ENCODE data around the gene SERPINE2. TPM values are rescaled to one million over a fixed set of nuclear protein-coding genes. Genes with fewer than 3 reads are reported as not detected.
A peak's percentile ranks its signal among the peaks of the same experiment; 100 is the strongest.

SERPINE2 gene
- total RNA-seq, 2 experiments from 2014 or later: 33.1 to 33.7 TPM

DNA sequence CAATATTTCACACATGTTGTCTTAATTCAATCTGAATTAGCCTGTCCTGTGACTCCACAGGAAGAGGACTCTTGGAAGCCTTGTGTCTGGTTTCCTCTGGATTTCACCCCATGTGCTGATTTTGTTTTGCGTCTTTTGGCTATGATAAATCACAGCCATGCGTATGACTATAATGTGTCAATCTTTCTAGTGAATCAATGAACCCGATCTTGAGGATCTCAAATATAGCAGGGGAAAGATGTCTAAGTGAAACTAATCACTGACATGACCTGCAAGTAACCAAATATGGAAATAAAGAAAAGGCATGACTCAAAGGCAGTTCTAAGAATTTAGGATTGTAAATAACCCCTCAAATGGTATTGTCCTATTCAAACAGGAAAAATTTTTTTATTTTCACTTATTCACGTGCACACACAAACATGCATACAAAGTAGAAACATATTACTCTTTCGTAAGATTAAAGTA is 102.2 kb downstream of the SERPINE2 start:
- DNase-seq: no peak
- Mint-ChIP-seq H3K27ac (peak overlapping the region; percentile 68), H3K4me3 (no peak overlapping the region), H3K4me1 (peaks cover 55% of the 10 kb centered on the region), H3K9me3 (peaks cover 13% of the 10 kb centered on the region), H3K27me3 (no peaks in the 10 kb centered on the region), H3K36me3 (peaks cover 38% of the 10 kb centered on the region)

DNA sequence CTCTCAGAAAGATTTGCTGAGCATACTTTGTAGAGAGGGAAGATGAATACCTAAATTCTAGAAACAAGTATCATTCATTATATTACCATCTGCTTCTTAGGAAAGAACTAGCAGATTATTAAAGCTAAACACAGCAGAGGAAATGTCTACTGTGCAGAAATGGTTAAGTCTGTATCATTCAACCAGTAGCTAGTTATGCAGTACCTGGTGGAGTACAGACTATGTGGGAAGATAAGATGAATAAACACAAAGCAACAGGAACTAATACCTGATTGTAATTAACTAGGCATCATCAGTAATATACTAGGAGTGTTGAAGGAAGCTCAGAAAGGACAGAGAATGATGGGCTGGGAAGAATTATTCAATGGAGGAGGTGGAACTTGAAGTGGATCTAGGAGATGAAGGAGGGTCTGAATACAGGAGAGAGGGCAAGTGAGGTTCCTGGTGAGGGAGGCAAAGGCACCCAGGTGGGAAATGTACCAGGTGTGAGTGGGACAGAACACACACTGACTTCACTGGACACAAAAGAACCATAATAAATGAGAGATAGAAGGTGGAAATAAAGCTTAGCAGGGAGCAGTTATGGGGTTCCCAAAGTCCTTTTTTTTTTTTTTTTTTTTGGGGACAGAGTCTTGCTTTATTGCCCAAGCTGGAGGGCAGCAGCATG is 103.5 kb downstream of the SERPINE2 start:
- DNase-seq: no peak
- Mint-ChIP-seq H3K36me3 (peaks cover 31% of the 10 kb centered on the region), H3K27ac (no peak overlapping the region), H3K4me1 (peaks cover 53% of the 10 kb centered on the region), H3K9me3 (peaks cover 9% of the 10 kb centered on the region), H3K4me3 (no peak overlapping the region), H3K27me3 (no peaks in the 10 kb centered on the region)

DNA sequence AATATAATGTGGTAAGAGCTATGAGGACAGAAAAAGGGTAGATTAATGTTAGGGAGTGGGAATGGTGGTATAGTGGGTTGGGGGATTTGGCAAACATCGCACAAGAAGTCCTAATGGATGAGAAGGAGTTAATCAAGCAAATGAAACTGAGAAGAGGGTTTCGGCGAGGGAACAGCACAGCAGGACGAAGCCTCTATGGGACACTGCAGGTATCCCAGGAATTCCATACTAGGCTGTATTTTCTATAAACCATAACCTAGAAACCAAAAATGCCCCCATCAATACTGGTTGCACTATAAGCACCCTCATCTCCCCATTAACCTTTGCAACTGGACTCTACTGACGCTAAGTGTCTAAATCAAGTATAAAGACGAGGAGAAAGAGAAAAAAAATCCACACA is 104.2 kb downstream of the SERPINE2 start:
- H3K36me3 Mint-ChIP-seq: peaks cover 28% of the 10 kb centered on the region
- H3K4me3 Mint-ChIP-seq: no peak overlapping the region
- peaks cover 9% of the 10 kb centered on the region for H3K9me3 Mint-ChIP-seq
- peaks cover 58% of the 10 kb centered on the region for H3K4me1 Mint-ChIP-seq
- no peaks in the 10 kb centered on the region for H3K27me3 Mint-ChIP-seq
- no peak for DNase-seq
- H3K27ac Mint-ChIP-seq: no peak overlapping the region

DNA sequence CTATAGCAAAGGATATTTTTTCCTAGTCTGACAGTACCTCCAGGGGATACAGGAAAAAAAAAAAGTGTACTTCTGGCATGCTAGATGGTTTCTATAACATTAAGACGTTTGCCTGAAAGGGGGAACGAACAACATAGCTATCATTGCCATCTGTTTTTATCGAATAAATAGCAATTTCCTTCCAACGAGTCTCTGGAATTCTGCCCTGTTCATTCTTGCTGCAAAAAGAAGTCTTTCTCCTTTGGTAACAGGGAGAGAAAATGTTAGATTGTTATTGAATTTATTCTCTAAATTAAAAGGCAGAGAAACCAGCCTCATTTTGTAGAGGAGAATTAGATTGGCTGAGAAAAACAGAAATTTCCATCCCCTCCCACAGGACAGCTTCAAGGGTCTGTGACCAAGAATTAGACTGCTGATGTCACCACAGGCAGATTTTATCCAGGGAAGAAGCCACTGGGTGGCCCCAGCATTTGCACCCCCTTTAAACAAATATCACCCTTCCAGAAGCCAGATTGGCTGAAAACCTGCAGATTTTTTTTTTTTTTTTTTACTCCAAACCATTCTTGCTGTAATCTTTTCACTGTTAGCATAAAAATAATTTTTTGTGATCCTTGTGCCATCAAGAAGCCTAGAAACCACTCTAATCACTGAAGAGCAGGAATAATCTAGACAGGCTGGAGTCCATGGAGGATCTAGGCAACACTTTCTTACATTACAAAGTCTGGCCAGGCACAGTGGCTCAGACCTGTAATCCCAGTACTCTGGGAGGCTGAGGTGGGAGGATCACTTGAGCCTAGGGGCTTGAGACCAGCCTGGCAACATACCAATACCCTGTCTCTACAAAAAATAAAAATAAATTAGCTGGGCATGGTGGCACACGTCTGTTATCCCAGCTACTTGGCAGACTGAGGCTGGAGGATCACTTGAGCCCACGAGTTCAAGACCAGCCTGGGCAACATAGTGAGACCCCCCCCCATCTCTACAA is 106.0 kb downstream of the SERPINE2 start:
- DNase-seq: no peak
- Mint-ChIP-seq H3K4me3 (no peak overlapping the region), H3K4me1 (peaks cover 55% of the 10 kb centered on the region), H3K27ac (no peak overlapping the region), H3K27me3 (no peaks in the 10 kb centered on the region), H3K9me3 (no peaks in the 10 kb centered on the region), H3K36me3 (peaks cover 23% of the 10 kb centered on the region)

DNA sequence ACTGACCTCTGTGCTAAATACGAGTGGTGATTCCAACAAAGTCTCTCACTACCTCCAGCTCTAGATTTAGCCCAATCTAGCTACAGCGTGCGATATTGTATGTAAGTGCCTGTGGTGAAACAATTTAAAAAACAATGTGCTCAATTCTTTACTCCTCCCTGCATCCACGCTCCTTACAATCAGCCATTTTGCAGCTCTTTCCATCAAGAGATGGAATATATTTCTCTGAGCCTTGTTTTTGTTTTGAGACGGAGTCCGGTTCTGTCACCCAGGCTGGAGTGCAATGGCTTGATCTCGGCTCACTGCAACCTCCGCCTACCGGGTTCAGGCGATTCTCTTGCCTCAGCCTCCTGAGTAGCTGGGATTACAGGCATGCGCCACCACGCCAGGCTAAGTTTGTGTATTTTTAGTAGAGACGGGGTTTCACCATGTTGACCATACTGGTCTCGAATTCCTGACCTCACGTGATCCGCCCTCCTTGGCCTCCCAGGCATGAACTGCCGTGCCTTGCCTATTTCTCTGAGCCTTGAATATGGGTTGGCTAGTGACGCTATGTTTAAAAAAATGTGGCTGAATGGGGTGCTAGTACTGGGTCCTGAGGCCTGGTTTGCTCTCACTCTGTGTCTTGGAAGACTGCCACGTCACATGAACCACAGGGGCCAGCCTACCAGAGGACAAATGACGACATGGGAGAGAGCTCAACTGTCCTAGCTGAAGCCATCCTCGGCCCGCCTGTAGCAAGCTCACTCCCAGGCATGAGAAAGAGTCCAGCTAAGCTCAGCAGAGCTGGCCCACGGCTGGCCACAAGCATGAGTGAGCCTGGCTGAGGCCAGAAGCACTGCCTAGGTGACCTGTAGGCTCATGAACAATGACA is 108.7 kb downstream of the SERPINE2 start:
- Mint-ChIP-seq H3K27me3 (no peaks in the 10 kb centered on the region), H3K4me1 (peaks cover 39% of the 10 kb centered on the region), H3K27ac (peak overlapping the region; percentile 25), H3K36me3 (peaks cover 16% of the 10 kb centered on the region), H3K4me3 (no peak overlapping the region), H3K9me3 (peaks cover 2% of the 10 kb centered on the region)
- no peak for DNase-seq

DNA sequence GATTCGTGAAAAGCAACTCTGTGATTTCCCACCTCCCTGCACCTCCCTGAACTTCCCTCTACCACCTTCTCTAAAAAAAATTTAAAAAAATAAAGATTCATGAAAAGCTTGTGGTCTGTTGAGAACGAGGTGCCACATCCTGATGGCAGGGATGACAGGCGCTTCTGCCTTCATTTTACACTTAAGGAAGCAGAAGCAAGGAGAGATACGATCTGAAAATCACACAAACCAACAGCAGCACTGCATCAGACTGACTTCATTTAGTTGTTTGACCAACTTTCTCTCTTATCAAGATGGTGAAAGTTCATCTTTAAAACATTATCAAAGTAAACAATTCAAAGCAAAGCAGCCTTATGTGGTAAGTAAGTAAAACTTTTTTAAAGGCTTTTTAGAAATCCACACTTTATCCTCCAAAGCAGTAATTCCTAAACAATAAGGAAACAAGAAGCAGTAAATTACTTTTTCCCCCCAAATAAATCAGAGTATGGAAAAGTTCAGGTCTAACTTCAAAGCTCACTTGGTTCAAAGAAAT is 109.4 kb downstream of the SERPINE2 start:
- peaks cover 15% of the 10 kb centered on the region for H3K36me3 Mint-ChIP-seq
- peak overlapping the region; percentile 17 for H3K27ac Mint-ChIP-seq
- peaks cover 2% of the 10 kb centered on the region for H3K9me3 Mint-ChIP-seq
- DNase-seq: no peak
- peak overlapping the region; percentile 7 for H3K4me3 Mint-ChIP-seq
- H3K4me1 Mint-ChIP-seq: peaks cover 37% of the 10 kb centered on the region
- H3K27me3 Mint-ChIP-seq: no peaks in the 10 kb centered on the region

DNA sequence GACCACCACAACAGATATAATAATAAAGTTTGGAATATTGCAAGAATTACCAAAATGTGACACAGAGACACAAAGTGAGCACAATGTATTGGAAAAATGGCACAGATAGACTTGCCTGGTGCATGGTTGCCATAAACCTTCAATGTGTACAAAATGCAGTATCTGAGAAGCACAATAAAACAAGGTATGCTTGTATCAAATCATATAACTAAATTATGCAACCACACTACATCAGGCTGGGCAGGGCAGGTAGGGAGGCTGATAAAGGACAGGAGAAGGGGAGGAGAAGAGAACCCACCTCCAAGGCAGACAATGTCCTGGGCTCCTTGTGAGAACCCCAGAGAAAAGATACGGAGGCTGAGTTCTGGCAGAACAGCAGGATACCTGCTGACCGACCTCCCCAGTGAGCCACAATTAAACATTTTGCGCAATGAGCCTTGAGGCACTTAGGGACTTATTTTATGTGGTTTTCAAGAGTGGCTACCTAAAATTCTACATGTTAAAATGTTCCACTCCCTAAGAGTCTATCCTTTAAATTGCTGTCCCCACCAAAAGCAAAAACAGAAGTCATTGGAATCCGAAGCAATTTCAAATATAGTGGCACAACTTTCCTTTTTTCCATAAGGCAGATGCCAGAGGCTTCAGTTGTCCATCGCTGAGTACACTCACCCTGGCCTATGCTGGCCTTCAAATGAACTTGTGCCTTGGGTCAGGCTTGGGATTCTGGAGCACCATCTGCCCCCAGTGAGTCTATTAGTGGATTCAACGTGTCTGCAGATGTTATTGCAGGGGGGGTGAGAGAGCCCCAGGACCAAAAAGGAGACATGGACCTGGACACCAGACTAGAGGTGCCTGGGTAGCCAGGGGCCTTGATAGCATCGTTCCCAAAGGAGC is 110.7 kb downstream of the SERPINE2 start:
- H3K4me1 Mint-ChIP-seq: peaks cover 32% of the 10 kb centered on the region
- DNase-seq: no peak
- no peaks in the 10 kb centered on the region for H3K27me3 Mint-ChIP-seq
- peaks cover 2% of the 10 kb centered on the region for H3K9me3 Mint-ChIP-seq
- peaks cover 13% of the 10 kb centered on the region for H3K36me3 Mint-ChIP-seq
- H3K27ac Mint-ChIP-seq: no peak overlapping the region
- H3K4me3 Mint-ChIP-seq: no peak overlapping the region

DNA sequence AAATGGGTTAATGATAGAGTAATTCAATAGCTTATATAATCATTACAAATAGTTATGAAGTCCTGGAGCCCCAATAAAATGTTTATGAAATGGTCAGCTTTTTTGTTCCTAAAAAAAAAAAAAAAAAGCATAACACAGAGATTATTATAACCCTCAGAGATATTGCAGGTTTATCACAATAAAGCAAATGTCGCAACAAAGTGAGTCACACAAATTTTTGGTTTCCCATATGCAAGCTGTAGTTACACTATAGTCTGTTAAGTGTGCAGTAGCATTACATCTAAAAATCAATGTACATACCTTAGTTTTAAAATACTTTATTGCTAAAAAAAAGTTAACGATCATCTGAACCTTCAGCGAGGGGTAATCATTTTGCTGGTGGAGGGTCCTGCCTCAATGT is 114.0 kb downstream of the SERPINE2 start:
- H3K4me3 Mint-ChIP-seq: no peak overlapping the region
- H3K9me3 Mint-ChIP-seq: peaks cover 2% of the 10 kb centered on the region
- no peaks in the 10 kb centered on the region for H3K27me3 Mint-ChIP-seq
- peaks cover 30% of the 10 kb centered on the region for H3K4me1 Mint-ChIP-seq
- H3K36me3 Mint-ChIP-seq: peaks cover 21% of the 10 kb centered on the region
- no peak overlapping the region for H3K27ac Mint-ChIP-seq
- no peak for DNase-seq

Other genes with a start within 250 kb of the SERPINE2 start
- 10 to 100 TPM; 10.5 to 11.3 TPM for gene AP1S3, start 201.7 kb downstream of the SERPINE2 start, total RNA-seq
- gene WDFY1, start 94.0 kb downstream of the SERPINE2 start, total RNA-seq: 10 to 100 TPM; 24.4 to 26.7 TPM
- gene MRPL44, start 81.8 kb downstream of the SERPINE2 start, total RNA-seq: 10 to 100 TPM; 51.0 to 53.0 TPM